GM23338 (cell line): ENCODE results near the gene HRC. TPM values are rescaled to one million over a fixed set of nuclear protein-coding genes. Genes with fewer than 3 reads are reported as not detected.
A peak's percentile ranks its signal among the peaks of the same experiment; 100 is the strongest.
"Not testable (repeated sequence)": the region's sequence is repeated elsewhere in the genome, so short reads cannot be mapped to it uniquely, and the experiment has no call there.

Experiments used
- ATAC-seq: fragments of 200-7000 bp; cut with Tn5 transposase; 3 replicates; pipeline ENCODE4 v1.9.1; 2020
- DNase-seq: peaks from one replicate; pipeline ENCODE4 v3.0.0-alpha.2; 2015; ENCODE audit warnings: low spot score
- H2AFZ ChIP-seq: fragments of 200-600 bp; sonication (generic); 2 replicates; pipeline ENCODE4 v1.8.0; 2016; ENCODE audit warnings: antibody characterized with exemption, mild to moderate bottlenecking, moderate library complexity
- H3F3A ChIP-seq: fragments of 200-600 bp; sonication (generic); replicated peaks from 2 replicates; pipeline ENCODE4 v1.8.0; 2017; ENCODE audit warnings: antibody characterized with exemption, mixed run types, low read depth
- H3K27ac ChIP-seq: fragments of 200-600 bp; sonication (generic); 2 replicates; pipeline ENCODE4 v1.6.1; 2016; ENCODE audit warnings: low read depth
- H3K27me3 ChIP-seq: fragments of 200-600 bp; sonication (generic); 2 replicates; pipeline ENCODE4 v1.8.0; 2016; ENCODE audit warnings: mild to moderate bottlenecking, mixed run types, moderate library complexity; ENCODE audit not compliant: insufficient read depth
- H3K36me3 ChIP-seq: fragments of 200-600 bp; sonication (generic); 2 replicates; pipeline ENCODE4 v1.8.0; 2016; ENCODE audit warnings: mild to moderate bottlenecking; ENCODE audit not compliant: insufficient read depth
- H3K4me1 ChIP-seq: fragments of 200-600 bp; sonication (generic); 2 replicates; pipeline ENCODE4 v1.8.0; 2016; ENCODE audit warnings: mild to moderate bottlenecking, moderate library complexity; ENCODE audit not compliant: insufficient read depth
- H3K4me2 ChIP-seq: fragments of 200-600 bp; sonication (generic); 2 replicates; pipeline ENCODE4 v1.7.1; 2017; ENCODE audit warnings: mixed run types
- H3K4me3 ChIP-seq: fragments of 200-600 bp; sonication (generic); 2 replicates; pipeline ENCODE4 v1.6.1; 2016; ENCODE audit warnings: mixed run types
- H3K79me2 ChIP-seq: fragments of 200-600 bp; sonication (generic); replicated peaks from 2 replicates; pipeline ENCODE4 v1.8.0; 2017; ENCODE audit warnings: mild to moderate bottlenecking; ENCODE audit not compliant: insufficient read depth
- H3K9me2 ChIP-seq: fragments of 200-600 bp; sonication (generic); 2 replicates; pipeline ENCODE4 v1.8.0; 2017; ENCODE audit not compliant: insufficient read depth
- H4K20me1 ChIP-seq: fragments of 200-600 bp; sonication (generic); replicated peaks from 2 replicates; pipeline ENCODE4 v1.8.0; 2017; ENCODE audit warnings: mild to moderate bottlenecking; ENCODE audit not compliant: insufficient read depth
- H3K27ac Mint-ChIP-seq: 2 replicates; pipeline ENCODE4 v1.8.0; 2020; ENCODE audit warnings: inconsistent platforms, mild to moderate bottlenecking, moderate library complexity, mixed read lengths
- H3K27me3 Mint-ChIP-seq: 3 replicates; pipeline ENCODE4 v1.8.0; 2022; ENCODE audit warnings: low read depth, mild to moderate bottlenecking, moderate library complexity, mixed read lengths, inconsistent platforms; ENCODE audit not compliant: insufficient read depth, poor library complexity
- H3K36me3 Mint-ChIP-seq: 3 replicates; pipeline ENCODE4 v1.8.0; 2021; ENCODE audit warnings: low read depth, mild to moderate bottlenecking, inconsistent platforms, moderate library complexity, mixed read lengths
- H3K4me1 Mint-ChIP-seq: 3 replicates; pipeline ENCODE4 v1.8.0; 2020; ENCODE audit warnings: mild to moderate bottlenecking, inconsistent platforms, mixed read lengths
- H3K4me3 Mint-ChIP-seq: 3 replicates; pipeline ENCODE4 v1.8.0; 2021; ENCODE audit warnings: moderate library complexity, mild to moderate bottlenecking, inconsistent platforms, mixed read lengths
- H3K9me3 Mint-ChIP-seq: 3 replicates; pipeline ENCODE4 v1.8.0; 2020; ENCODE audit warnings: moderate library complexity, mild to moderate bottlenecking, inconsistent platforms, mixed read lengths
- CREB1 ChIP-seq: fragments of 250-450 bp; sonication (Bioruptor Pico); IDR thresholded peaks from 2 replicates; pipeline ENCODE4 v1.5.0; 2020; ENCODE audit warnings: low read depth, mild to moderate bottlenecking, moderate library complexity
- CTCF ChIP-seq, 2 experiments: fragments of 200-600 bp in 1 of 2; sonication (generic) in 1 of 2; conservative IDR thresholded peaks; 2 replicates each; pipeline versions ENCODE4 v1.5.1 to v1.6.1; 2016 to 2017; ENCODE audit warnings: antibody characterized with exemption in 2 of 2, low read depth in 2 of 2, mild to moderate bottlenecking in 2 of 2, moderate library complexity in 1 of 2
- EZH2 ChIP-seq: fragments of 200-600 bp; sonication (generic); IDR thresholded peaks from one replicate; pipeline ENCODE4 v1.8.0; 2017; ENCODE audit warnings: antibody characterized with exemption, mild to moderate bottlenecking, low read depth; ENCODE audit not compliant: unreplicated experiment
- EZH2phosphoT487 ChIP-seq: fragments of 200-600 bp; sonication (generic); IDR thresholded peaks from one replicate; pipeline ENCODE4 v1.8.1; 2018; ENCODE audit warnings: antibody characterized with exemption; ENCODE audit not compliant: unreplicated experiment
- JUNB ChIP-seq: IDR thresholded peaks from one replicate; pipeline ENCODE4 v1.6.1; 2016; ENCODE audit warnings: antibody characterized with exemption; ENCODE audit not compliant: unreplicated experiment
- NANOG ChIP-seq: IDR thresholded peaks from 2 replicates; pipeline ENCODE4 v1.6.1; 2016; ENCODE audit warnings: antibody characterized with exemption, borderline replicate concordance
- POLR2AphosphoS5 ChIP-seq: IDR thresholded peaks from 2 replicates; pipeline ENCODE4 v1.6.1; 2016; ENCODE audit warnings: antibody characterized with exemption, low read depth
- STAT1 ChIP-seq: IDR thresholded peaks from one replicate; pipeline ENCODE4 v1.6.1; 2016; ENCODE audit warnings: antibody characterized with exemption; ENCODE audit not compliant: unreplicated experiment
- ZNF114 ChIP-seq: fragments of 250-450 bp; sonication (Bioruptor Pico); IDR thresholded peaks from 2 replicates; pipeline ENCODE4 v1.5.0; 2020; ENCODE audit warnings: mild to moderate bottlenecking, moderate library complexity
- ZNF331 ChIP-seq: fragments of 250-450 bp; sonication (Bioruptor Pico); IDR thresholded peaks from 2 replicates; pipeline ENCODE4 v1.5.0; 2020; ENCODE audit warnings: low read depth, mild to moderate bottlenecking, moderate library complexity
- ZNF462 ChIP-seq: fragments of 250-450 bp; sonication (Bioruptor Pico); IDR thresholded peaks from 2 replicates; pipeline ENCODE4 v1.5.0; 2020; ENCODE audit warnings: mild to moderate bottlenecking, moderate library complexity
- polyA plus RNA-seq: library from polyadenylated mRNA; unstranded; fragments of >200 nt; fragmentation: Nextera tagmentation; extraction: Ambion mirVana; gene quantifications from 2 replicates; pipeline ENCODE4 v1.2.1, GENCODE V29; 2016
- total RNA-seq: library from RNA; depleted of rRNA; stranded (reverse); fragments of >200 nt; shearing (Covaris generic); gene quantifications from 2 replicates; pipeline ENCODE4 v1.2.3, GENCODE V29; 2014

HRC gene
- total and polyA plus RNA-seq, 2 experiments from 2014 or later, result 1.4 to 2.0 TPM

- no peak for TF ChIP-seq ZNF114 (CRISPR knock-in tag)
- TF ChIP-seq ZNF331, result no peak
- no peak for TF ChIP-seq POLR2AphosphoS5
- no peak for TF ChIP-seq EZH2phosphoT487
- no peak for TF ChIP-seq EZH2
Observed at GRCh38 chr19:49128545-49129237, 26.5 kb downstream of the HRC start (continued).

GRCh38 chr19:49127674-49128544 is 27.3 kb downstream of the HRC start:
- Histone ChIP-seq H3F3A (peaks cover 10% of the 10 kb centered on the region; the same call in 1 of the 2 replicates), H3K4me1 (peaks cover 18% of the 10 kb centered on the region), H3K36me3 (no peaks in the 10 kb centered on the region), H3K9me2 (no peaks in the 10 kb centered on the region), H3K27ac (no peak overlapping the region), H3K4me2 (peak overlapping the region; percentile 92), H4K20me1 (no peaks in the 10 kb centered on the region), H3K4me3 (peak overlapping the region; percentile 69), H3K79me2 (no peaks in the 10 kb centered on the region), H2AFZ (peak overlapping the region; percentile 100), H3K27me3 (peaks cover 5% of the 10 kb centered on the region; the same call in 1 of the 2 replicates)
- H3K4me3 Mint-ChIP-seq, result peak overlapping the region; percentile 85
- peak; percentile 97 for TF ChIP-seq POLR2AphosphoS5
- TF ChIP-seq STAT1, result no peak
- TF ChIP-seq EZH2phosphoT487, result no peak
- TF ChIP-seq CTCF (conservative IDR thresholded peaks at IDR 0.05; ENCODE audit: low read depth in 2 of 2), result no peak
- TF ChIP-seq JUNB, result no peak
- no peak for TF ChIP-seq NANOG
- TF ChIP-seq ZNF462, result no peak
- TF ChIP-seq CREB1 (CRISPR knock-in tag), result peak; percentile 45; the same call in 1 of the 2 replicates
- peaks cover 13% of the 10 kb centered on the region for H3K27me3 Mint-ChIP-seq
- DNase-seq (peak; percentile 99), ATAC-seq (peak; percentile 72)
- peak overlapping the region; percentile 83; the same call in 1 of the 2 replicates for H3K27ac Mint-ChIP-seq
- peaks cover 23% of the 10 kb centered on the region for H3K4me1 Mint-ChIP-seq
- H3K36me3 Mint-ChIP-seq, result no peaks in the 10 kb centered on the region; the same call in 2 of the 3 replicates
- no peaks in the 10 kb centered on the region for H3K9me3 Mint-ChIP-seq

GRCh38 chr19:49127225-49127624 is 28.0 kb downstream of the HRC start:
- peak overlapping the region; percentile 50; the same call in 1 of the 3 replicates for H3K4me3 Mint-ChIP-seq
- not testable (repeated sequence) for H3K27ac ChIP-seq
- peak overlapping the region; percentile 69 for H3K4me3 ChIP-seq

More at GRCh38 chr19:49127225-49127624, 28.0 kb downstream of the HRC start:
- H3K9me3 Mint-ChIP-seq, H3K79me2 ChIP-seq, ATAC-seq, H3K27ac Mint-ChIP-seq, H3K36me3 ChIP-seq, H3K9me2 ChIP-seq, H4K20me1 ChIP-seq, H3K36me3 Mint-ChIP-seq, DNase-seq, H3F3A ChIP-seq, H3K27me3 ChIP-seq, H2AFZ ChIP-seq: not testable (repeated sequence)
- H3K4me2 ChIP-seq, result peak overlapping the region; percentile 92
- peaks cover 14% of the 10 kb centered on the region for H3K4me1 ChIP-seq
- peaks cover 14% of the 10 kb centered on the region for H3K27me3 Mint-ChIP-seq
- H3K4me1 Mint-ChIP-seq, result peaks cover 20% of the 10 kb centered on the region
